ENCODE results near the gene GIMAP6. TPM values are rescaled to one million over a fixed set of nuclear protein-coding genes. Genes with fewer than 3 reads are reported as not detected.

Gene GIMAP6
- total and polyA plus RNA-seq, 2 of the 8 experiments (the other 6 are each of a cell fraction or from before 2014, with no cell fraction given) = not detected

DNA sequence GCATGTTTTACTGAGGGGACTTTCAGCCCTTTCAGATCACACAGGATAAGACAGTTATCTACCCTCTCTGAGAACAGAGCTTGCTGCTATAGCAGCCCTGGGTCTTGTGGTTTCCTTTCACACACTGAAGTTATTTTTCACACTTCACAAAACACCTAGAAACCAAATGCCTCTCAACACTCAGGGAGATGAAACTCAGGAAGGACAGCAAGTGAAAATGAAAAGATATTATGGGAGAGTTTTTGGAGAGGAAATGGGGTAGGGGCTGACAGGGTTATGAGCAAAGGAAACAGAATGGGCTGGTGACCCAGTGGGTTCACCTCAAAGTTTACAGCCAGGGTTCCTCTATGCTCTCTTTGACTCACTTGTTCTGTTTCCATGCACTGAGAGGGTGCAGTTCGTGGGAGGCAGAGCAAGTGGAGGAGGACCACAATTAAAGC, 36.3 kb upstream of the GIMAP6 start (continued):
- TF ChIP-seq MAFK (IDR thresholded peaks at IDR 0.05; ENCODE audit: low read depth, low read length) (no peak), KDM5A (IDR thresholded peaks at IDR 0.05; ENCODE audit: low read length) (no peak), CBX8 (IDR thresholded peaks at IDR 0.05; ENCODE audit: borderline replicate concordance, low read depth, low read length) (no peak)

Measured in H1 (cell line).